ENCODE data around the gene VPS37C. TPM values are rescaled to one million over a fixed set of nuclear protein-coding genes. Genes with fewer than 3 reads are reported as not detected.

VPS37C gene
- total and polyA plus RNA-seq, 2 of the 13 experiments (the other 11 are each of a cell fraction or from before 2014, with no cell fraction given) = 7.5 to 8.8 TPM

GRCh38 chr11:61111786-61112517, 49.3 kb downstream of the VPS37C start:
- Histone ChIP-seq H3K79me2 (ENCODE audit: insufficient read depth, low read length) (no peaks in the 10 kb centered on the region), H3K27ac (ENCODE audit: extremely low read length, insufficient read depth, low read length) (no peak overlapping the region), H3K36me3 (replicated peaks in 1 of 2; ENCODE audit: control insufficient read depth in 1 of 2, insufficient read depth in 2 of 2, low read length in 2 of 2) (no peaks in the 10 kb centered on the region), H3K27me3 (ENCODE audit: control insufficient read depth in 1 of 2, insufficient read depth in 2 of 2, low read length in 2 of 2) (peaks cover 4 to 81% of the 10 kb centered on the region in 2 experiments; a peak in 4 of 5 replicates), H3K4me1 (ENCODE audit: insufficient read depth, low read length) (no peaks in the 10 kb centered on the region), H2AFZ (ENCODE audit: low read length) (no peak overlapping the region), H3K4me2 (ENCODE audit: low read depth, low read length) (no peak overlapping the region), H4K20me1 (ENCODE audit: insufficient read depth, low read length) (no peaks in the 10 kb centered on the region), H3K9ac (ENCODE audit: insufficient read depth, low read depth, low read length) (no peak overlapping the region), H3K9me3 (ENCODE audit: low read length) (no peaks in the 10 kb centered on the region), H3K4me3 (replicated peaks in 1 of 3; ENCODE audit: insufficient read depth in 1 of 3, low read depth in 2 of 3, low read length in 3 of 3) (no peak overlapping the region)
- POLR2A ChIA-PET = interaction anchor here (1.2 kb wide), 1 partner anchor 50 kb away, joined by 3 read pairs; no protein-coding TSS in a partner anchor
- DNase-seq (ENCODE audit: low spot score) = no peak
- no peak for FAIRE-seq
- TF ChIP-seq ZNF597 (CRISPR knock-in tag; IDR thresholded peaks at IDR 0.05) (no peak), FOXK2 (IDR thresholded peaks at IDR 0.05) (no peak), ZNF333 (CRISPR knock-in tag; IDR thresholded peaks at IDR 0.05; ENCODE audit: borderline replicate concordance) (no peak), IKZF4 (CRISPR knock-in tag; IDR thresholded peaks at IDR 0.05; ENCODE audit: borderline replicate concordance, low read depth, not compliant biosample characterization) (no peak)
- TF ChIP-seq, protein P1, sequence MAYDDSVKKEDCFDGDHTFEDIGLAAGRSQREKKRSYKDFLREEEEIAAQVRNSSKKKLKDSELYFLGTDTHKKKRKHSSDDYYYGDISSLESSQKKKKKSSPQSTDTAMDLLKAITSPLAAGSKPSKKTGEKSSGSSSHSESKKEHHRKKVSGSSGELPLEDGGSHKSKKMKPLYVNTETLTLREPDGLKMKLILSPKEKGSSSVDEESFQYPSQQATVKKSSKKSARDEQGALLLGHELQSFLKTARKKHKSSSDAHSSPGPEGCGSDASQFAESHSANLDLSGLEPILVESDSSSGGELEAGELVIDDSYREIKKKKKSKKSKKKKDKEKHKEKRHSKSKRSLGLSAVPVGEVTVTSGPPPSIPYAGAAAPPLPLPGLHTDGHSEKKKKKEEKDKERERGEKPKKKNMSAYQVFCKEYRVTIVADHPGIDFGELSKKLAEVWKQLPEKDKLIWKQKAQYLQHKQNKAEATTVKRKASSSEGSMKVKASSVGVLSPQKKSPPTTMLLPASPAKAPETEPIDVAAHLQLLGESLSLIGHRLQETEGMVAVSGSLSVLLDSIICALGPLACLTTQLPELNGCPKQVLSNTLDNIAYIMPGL (CRISPR knock-in tag; IDR thresholded peaks at IDR 0.05; ENCODE audit: borderline replicate concordance in 1 of 2, low read depth in 1 of 2) = no peak
- intact Hi-C loops (cut with micrococcal nuclease; ENCODE audit: unreplicated experiment) (no loop called here), in situ Hi-C loops (cut with HindIII; ENCODE audit: extremely low pct_ligation_motif_present, low pct_unique_long_range_greater_than_20kb) (no loop called here)
- 34% methylated on average over 10 of the region's 11 CpGs for WGBS (ENCODE audit: low lambda C conversion rate)
- ATAC-seq = no peak
- BruUV-seq (replicated peaks) = no TSS peak
- CTCF ChIA-PET (ENCODE audit: low intra/inter-chr PET ratio, low total read pairs) = no interaction called here

Measured in HepG2 (cell line).